H1 (cell line): ENCODE measurements around the gene IL18RAP. TPM values are rescaled to one million over a fixed set of nuclear protein-coding genes. Genes with fewer than 3 reads are reported as not detected.

ENCODE experiments used
- CTCF ChIA-PET: fragments of 300-600 bp; sonication (Branson Sonifier 250); formaldehyde crosslinking; loops from one replicate; lab custom pipeline; 2021; ENCODE audit not compliant: partially characterized antibody; lab: Charles Lee
- POLR2A ChIA-PET: fragments of 300-600 bp; sonication (Branson Sonifier 250); formaldehyde crosslinking; loops from one replicate; lab custom pipeline; 2021; ENCODE audit warnings: inconsistent platforms; ENCODE audit not compliant: partially characterized antibody; lab: Charles Lee
- DNase-seq, 2 experiments: peaks; one replicate each; pipeline versions ENCODE4 v3.0.0 to v3.0.0-alpha.2; 2010 to 2022; ENCODE audit warnings: low spot score in 2 of 2, low read depth in 1 of 2, mixed read lengths in 1 of 2
- FAIRE-seq: peaks from 2 replicates; lab custom pipeline; 2011; peaks lifted over from hg19 to GRCh38; lab: Jason Lieb, UNC
- H2AFZ ChIP-seq: 2 replicates; pipeline ENCODE4 v1.8.1; 2012; ENCODE audit warnings: low read length, inconsistent platforms
- H2AK5ac ChIP-seq: 2 replicates; pipeline ENCODE4 v1.6.1; 2013; ENCODE audit warnings: low read depth, low read length
- H2BK120ac ChIP-seq: replicated peaks from 2 replicates; pipeline ENCODE3; 2013; ENCODE audit warnings: low read depth, low read length, inconsistent platforms
- H2BK12ac ChIP-seq: 2 replicates; pipeline ENCODE4 v1.6.1; 2013; ENCODE audit warnings: low read depth, low read length
- H2BK15ac ChIP-seq: 2 replicates; pipeline ENCODE4 v1.6.1; 2013; ENCODE audit warnings: low read length
- H2BK20ac ChIP-seq: 2 replicates; pipeline ENCODE4 v1.6.1; 2013; ENCODE audit warnings: low read length
- H2BK5ac ChIP-seq: 2 replicates; pipeline ENCODE4 v1.6.1; 2013; ENCODE audit warnings: low read depth, low read length
- H3K14ac ChIP-seq: 2 replicates; pipeline ENCODE4 v1.6.1; 2013; ENCODE audit warnings: inconsistent platforms; ENCODE audit not compliant: insufficient read length
- H3K18ac ChIP-seq: 2 replicates; pipeline ENCODE4 v1.6.1; 2013; ENCODE audit warnings: low read length; ENCODE audit errors: extremely low read depth
- H3K23ac ChIP-seq: 2 replicates; pipeline ENCODE4 v1.6.1; 2013; ENCODE audit warnings: inconsistent platforms; ENCODE audit not compliant: insufficient read length
- H3K23me2 ChIP-seq: 2 replicates; pipeline ENCODE4 v1.6.1; 2013; ENCODE audit warnings: low read depth, low read length
- H3K27ac ChIP-seq: 2 replicates; pipeline ENCODE4 v1.6.1; 2011; ENCODE audit warnings: low read depth, low read length, inconsistent platforms
- H3K27me3 ChIP-seq, 4 experiments: replicated peaks in 1 of 4; 1 replicate in 1 of 4; 2 replicates in 3 of 4; pipeline versions ENCODE4 v1.6.1 to v1.8.1; 2011 to 2013; ENCODE audit warnings: low read length in 3 of 4, mild to moderate bottlenecking in 3 of 4, inconsistent platforms in 2 of 4, mixed read lengths in 2 of 4, moderate library complexity in 1 of 4; ENCODE audit not compliant: control insufficient read depth in 3 of 4, insufficient read depth in 3 of 4; ENCODE audit errors: extremely low read depth in 1 of 4
- H3K36me3 ChIP-seq, 4 experiments: 2 replicates each; pipeline versions ENCODE4 v1.6.1 to v1.8.1; 2011 to 2013; ENCODE audit warnings: mild to moderate bottlenecking in 4 of 4, low read length in 3 of 4, moderate library complexity in 2 of 4, control low read depth in 1 of 4, inconsistent platforms in 1 of 4; ENCODE audit not compliant: insufficient read depth in 4 of 4, control insufficient read depth in 2 of 4
- H3K4ac ChIP-seq: replicated peaks from 2 replicates; pipeline ENCODE3; 2013; ENCODE audit warnings: low read length, low read depth, mixed read lengths, inconsistent platforms; ENCODE audit not compliant: insufficient read length
- H3K4me1 ChIP-seq, 4 experiments: replicated peaks in 1 of 4; 1 replicate in 1 of 4; 2 replicates in 3 of 4; pipeline versions ENCODE4 v1.6.1 to v1.8.1; 2011 to 2013; ENCODE audit warnings: low read length in 3 of 4, inconsistent platforms in 2 of 4, mixed read lengths in 1 of 4; ENCODE audit not compliant: insufficient read depth in 4 of 4, control insufficient read depth in 3 of 4
- H3K4me2 ChIP-seq, 2 experiments: 2 replicates each; pipeline versions ENCODE4 v1.6.1 to v1.8.1; 2011 to 2013; ENCODE audit warnings: low read depth in 2 of 2, low read length in 2 of 2, control low read depth in 1 of 2, inconsistent platforms in 1 of 2, mild to moderate bottlenecking in 1 of 2; ENCODE audit not compliant: insufficient read depth in 1 of 2
- H3K4me3 ChIP-seq, 4 experiments: fragments of 200-600, 300-600 bp in 1 of 4; sonication (generic), shearing (Covaris generic), sonication (Bioruptor Twin) in 1 of 4; 2 replicates each; pipeline versions ENCODE4 v1.5.1 to v1.8.1; 2011 to 2016; ENCODE audit warnings: low read length in 4 of 4, low read depth in 3 of 4, control low read depth in 2 of 4, inconsistent platforms in 2 of 4, mild to moderate bottlenecking in 2 of 4, mixed read lengths in 1 of 4, moderate library complexity in 1 of 4; ENCODE audit not compliant: insufficient read depth in 2 of 4; ENCODE audit errors: extremely low read depth in 1 of 4
- H3K56ac ChIP-seq: replicated peaks from 2 replicates; pipeline ENCODE3; 2013; ENCODE audit warnings: low read depth, mild to moderate bottlenecking, mixed read lengths, low read length, inconsistent platforms; ENCODE audit not compliant: insufficient read length
- H3K79me1 ChIP-seq: 2 replicates; pipeline ENCODE4 v1.6.1; 2013; ENCODE audit warnings: low read depth, low read length, control low read depth
- H3K79me2 ChIP-seq, 2 experiments: 2 replicates each; pipeline versions ENCODE4 v1.6.1 to v1.8.1; 2012 to 2013; ENCODE audit warnings: low read length in 2 of 2, mild to moderate bottlenecking in 2 of 2, inconsistent platforms in 1 of 2; ENCODE audit not compliant: insufficient read depth in 2 of 2, control insufficient read depth in 1 of 2
- H3K9ac ChIP-seq, 4 experiments: replicated peaks in 1 of 4; 1 replicate in 1 of 4; 2 replicates in 3 of 4; pipeline versions ENCODE4 v1.6.1 to v1.8.1; 2011 to 2013; ENCODE audit warnings: low read depth in 3 of 4, low read length in 3 of 4, control low read depth in 2 of 4, mild to moderate bottlenecking in 2 of 4, moderate library complexity in 2 of 4, inconsistent platforms in 1 of 4; ENCODE audit errors: extremely low read depth in 1 of 4
- H3K9me3 ChIP-seq, 2 experiments: 2 replicates each; pipeline versions ENCODE4 v1.6.1 to v1.8.1; 2012 to 2013; ENCODE audit warnings: mild to moderate bottlenecking in 2 of 2, moderate library complexity in 2 of 2, control low read depth in 1 of 2, inconsistent platforms in 1 of 2, low read depth in 1 of 2, low read length in 1 of 2, mixed read lengths in 1 of 2; ENCODE audit not compliant: insufficient read depth in 2 of 2
- H4K20me1 ChIP-seq, 2 experiments: replicated peaks in 1 of 2; 2 replicates each; pipeline versions ENCODE3 to v1.8.1; 2011 to 2013; ENCODE audit warnings: inconsistent platforms in 2 of 2, low read length in 2 of 2, mild to moderate bottlenecking in 1 of 2; ENCODE audit not compliant: insufficient read depth in 2 of 2, control insufficient read depth in 1 of 2
- H4K5ac ChIP-seq: 2 replicates; pipeline ENCODE4 v1.6.1; 2013; ENCODE audit warnings: low read length, low read depth, mixed read lengths, inconsistent platforms; ENCODE audit not compliant: insufficient read length
- H4K8ac ChIP-seq: 2 replicates; pipeline ENCODE4 v1.8.0; 2013; ENCODE audit warnings: mild to moderate bottlenecking, moderate library complexity, low read length, inconsistent platforms; ENCODE audit not compliant: insufficient read depth; ENCODE audit errors: extremely low read depth
- H4K91ac ChIP-seq: replicated peaks from 2 replicates; pipeline ENCODE3; 2013; ENCODE audit warnings: low read length, mixed read lengths, inconsistent platforms; ENCODE audit not compliant: insufficient read length
- E2F6 ChIP-seq: IDR thresholded peaks from 2 replicates; pipeline ENCODE4 v1.6.1; 2012; ENCODE audit warnings: inconsistent platforms
- GTF2F1 ChIP-seq: IDR thresholded peaks from 2 replicates; pipeline ENCODE4 v1.6.1; 2012; ENCODE audit warnings: low read depth, low read length, improper control_type of control experiment, borderline replicate concordance
- HDAC2 ChIP-seq, 2 experiments: fragments of 300-600 bp in 1 of 2; sonication (generic) in 1 of 2; IDR thresholded peaks; 2 replicates each; pipeline ENCODE4 v1.6.1; 2011 to 2012; ENCODE audit warnings: low read depth in 2 of 2, low read length in 2 of 2, mild to moderate bottlenecking in 2 of 2, moderate library complexity in 2 of 2, borderline replicate concordance in 1 of 2, inconsistent platforms in 1 of 2
- KDM1A ChIP-seq: fragments of 200-600, 300-600 bp; sonication (generic); IDR thresholded peaks from 2 replicates; pipeline ENCODE4 v1.7.1; 2016; ENCODE audit warnings: mild to moderate bottlenecking, low read length, borderline replicate concordance
- PHF8 ChIP-seq: fragments of 200-600 bp; sonication (generic); conservative IDR thresholded peaks from 2 replicates; pipeline ENCODE4 v1.7.1; 2012; ENCODE audit warnings: low read depth, mild to moderate bottlenecking, inconsistent platforms, low read length, moderate library complexity
- RNF2 ChIP-seq: fragments of 200-900, 300-1000 bp; sonication (generic); IDR thresholded peaks from 2 replicates; pipeline ENCODE4 v1.7.1; 2016; ENCODE audit warnings: borderline replicate concordance, low read depth, mild to moderate bottlenecking, antibody characterized with exemption, low read length; ENCODE audit not compliant: poor library complexity, severe bottlenecking; ENCODE audit errors: missing control alignments
- SIRT6 ChIP-seq: IDR thresholded peaks from one replicate; pipeline ENCODE4 v1.7.1; 2012; ENCODE audit warnings: low read length, inconsistent platforms
- ZNF274 ChIP-seq: IDR thresholded peaks from 2 replicates; pipeline ENCODE4 v1.7.0; 2012; ENCODE audit warnings: low read length, borderline replicate concordance; ENCODE audit errors: extremely low read depth
- WGBS, 2 experiments: shearing (Covaris generic) in 1 of 2; methylation state at CpG; one replicate each; pipeline versions ENCODE4 v1.1.6 to v1.1.7; 2013 to 2015; ENCODE audit warnings: low lambda C conversion rate in 2 of 2, mixed read lengths in 2 of 2, inconsistent platforms in 1 of 2, low coverage in 1 of 2, missing lambda C conversion rate in 1 of 2; ENCODE audit not compliant: insufficient replicate concordance in 2 of 2, insufficient coverage in 1 of 2, insufficient read length in 1 of 2; ENCODE audit errors: extremely low coverage in 1 of 2, missing lambda C conversion rate in 1 of 2; 5-methylcytosine and 5-hydroxymethylcytosine counted together
- long read RNA-seq, 2 experiments: library from RNA in 1 of 2; library from capped mRNA in 1 of 2; stranded (forward); transcript quantifications; one replicate each; pipeline ENCODE4 v2.0.0, GENCODE V29; 2021; ENCODE audit warnings: inconsistent platforms in 1 of 2
- polyA minus RNA-seq, 3 experiments: library from RNA; depleted of rRNA, polyadenylated mRNA; stranded (reverse); fragments of >200 nt; gene quantifications; 1 replicate in 2 of 3; 2 replicates in 1 of 3; pipeline ENCODE4 v1.2.3, GENCODE V29; 2011
- polyA plus RNA-seq, 7 experiments: library from polyadenylated mRNA; depleted of rRNA in 3 of 7; stranded (reverse) in 5 of 7; unstranded in 2 of 7; fragments of >200 nt in 5 of 7; fragments of 200-250 nt in 2 of 7; gene quantifications; 1 replicate in 5 of 7; 2 replicates in 1 of 7; 4 replicates in 1 of 7; pipeline versions ENCODE4 v1.2.1 to v1.2.3, GENCODE V29; 2011 to 2013; ENCODE audit warnings: missing spikeins in 2 of 7, mixed read lengths in 2 of 7
- total RNA-seq: library from RNA; stranded (reverse); fragmentation: NEBNext Ultra II Directional; extraction: Animal tissue kit (Norgen Biotek cat#: 25700); gene quantifications from 2 replicates; pipeline ENCODE4 v1.2.1, GENCODE V29; 2021

Gene IL18RAP
- not detected in 2 replicates for total RNA-seq
- polyA plus RNA-seq (2011; rRNA removed), result not detected in 2 replicates
- not detected for polyA plus RNA-seq (2011; cell fraction: cytosol; rRNA removed)
- not detected for polyA plus RNA-seq (2011; cell fraction: nucleus; rRNA removed)
- polyA plus RNA-seq (2012, experiment 1 of 2), result 0.05 TPM in 1 of 4 replicates, not detected in the others
- not detected for polyA plus RNA-seq (2012, experiment 2 of 2)
- polyA plus RNA-seq (2013, experiment 1 of 2), result not detected
- not detected for polyA plus RNA-seq (2013, experiment 2 of 2)
- polyA minus RNA-seq (2011; rRNA and poly(A)+ RNA removed), result not detected in 2 replicates
- not detected for polyA minus RNA-seq (2011; cell fraction: cytosol; rRNA and poly(A)+ RNA removed)
- polyA minus RNA-seq (2011; cell fraction: nucleus; rRNA and poly(A)+ RNA removed), result not detected
- long read RNA-seq, experiment 1, result 0 reads
- long read RNA-seq, experiment 2, result 0 reads

GRCh38 chr2:102422910-102423309 is at the start of gene IL18RAP:
Gene IL18RAP, plus strand, starts transcription at chr2:102423160. Its CDS starts 118 bp downstream, at chr2:102423278.
- H4K20me1 ChIP-seq, result no peaks in the 10 kb centered on the region
- no peaks in the 10 kb centered on the region for H3K23me2 ChIP-seq
- no peak for TF ChIP-seq KDM1A
- TF ChIP-seq ZNF274, result no peak
- TF ChIP-seq HDAC2 (IDR thresholded peaks at IDR 0.05; ENCODE audit: borderline replicate concordance in 1 of 2, low read depth in 2 of 2, low read length in 2 of 2), result no peak
- no peak for TF ChIP-seq E2F6
- no peak for TF ChIP-seq RNF2
- no peak for TF ChIP-seq PHF8
- no peak for TF ChIP-seq SIRT6
- no peak for TF ChIP-seq GTF2F1
- WGBS, 2 experiments, result 95% methylated on average over 3 of the region's 3 CpGs; no CpG with 5 or more reads in 1 of the 2 experiments
- H2BK20ac ChIP-seq, result no peak within 1 kb of the TSS
- no peak within 1 kb of the TSS for H2BK12ac ChIP-seq
- H2AFZ ChIP-seq, result no peak within 1 kb of the TSS
- no peak within 1 kb of the TSS for H4K91ac ChIP-seq
- no peak within 1 kb of the TSS for H2BK120ac ChIP-seq
- FAIRE-seq, result no peak
- H3K56ac ChIP-seq, result no peak within 1 kb of the TSS
- H3K4me2 ChIP-seq, result no peak within 1 kb of the TSS
- H3K79me1 ChIP-seq, result no peaks in the 10 kb centered on the region
- no peak within 1 kb of the TSS for H3K9ac ChIP-seq
- no peak within 1 kb of the TSS for H3K4ac ChIP-seq
- H3K4me3 ChIP-seq, result no peak within 1 kb of the TSS
- H3K14ac ChIP-seq, result no peak within 1 kb of the TSS
- no peaks in the 10 kb centered on the region for H3K27me3 ChIP-seq
- no peak within 1 kb of the TSS for H2BK5ac ChIP-seq
- ChIA-PET CTCF (interaction anchor here (1.0 kb wide), 3 partner anchors 108 to 188 kb away, joined by 3 read pairs; no protein-coding TSS in a partner anchor), POLR2A (no interaction called here)
- H2AK5ac ChIP-seq, result no peak within 1 kb of the TSS
- no peak within 1 kb of the TSS for H2BK15ac ChIP-seq
- no peak within 1 kb of the TSS for H3K27ac ChIP-seq
- H3K9me3 ChIP-seq, result no peaks in the 10 kb centered on the region
- no peaks in the 10 kb centered on the region for H3K36me3 ChIP-seq
- DNase-seq, result no peak
- no peaks in the 10 kb centered on the region for H3K4me1 ChIP-seq
- no peak within 1 kb of the TSS for H4K5ac ChIP-seq
- no peak within 1 kb of the TSS for H4K8ac ChIP-seq
- H3K79me2 ChIP-seq, result no peaks in the 10 kb centered on the region
- H3K18ac ChIP-seq, result no peak within 1 kb of the TSS
- no peak within 1 kb of the TSS for H3K23ac ChIP-seq
